Bladder microvascular endothelial cell (primary cell): Measurements from ENCODE around the gene OR7A10. TPM values are rescaled to one million over a fixed set of nuclear protein-coding genes. Genes with fewer than 3 reads are reported as not detected.

Source experiments
- total RNA-seq: library from RNA; depleted of rRNA; stranded (reverse); fragments of >200 nt; gene quantifications from 2 replicates; pipeline ENCODE4 v1.2.3, GENCODE V29; 2014

The OR7A10 gene
- total RNA-seq, result not detected in 2 replicates

GRCh38 chr19:14848822-14849221 is at the start of gene OR7A10:
OR7A10 (minus strand) TSS chr19:14848922; CDS start chr19:14841877, 7,045 bp downstream.

DNA sequence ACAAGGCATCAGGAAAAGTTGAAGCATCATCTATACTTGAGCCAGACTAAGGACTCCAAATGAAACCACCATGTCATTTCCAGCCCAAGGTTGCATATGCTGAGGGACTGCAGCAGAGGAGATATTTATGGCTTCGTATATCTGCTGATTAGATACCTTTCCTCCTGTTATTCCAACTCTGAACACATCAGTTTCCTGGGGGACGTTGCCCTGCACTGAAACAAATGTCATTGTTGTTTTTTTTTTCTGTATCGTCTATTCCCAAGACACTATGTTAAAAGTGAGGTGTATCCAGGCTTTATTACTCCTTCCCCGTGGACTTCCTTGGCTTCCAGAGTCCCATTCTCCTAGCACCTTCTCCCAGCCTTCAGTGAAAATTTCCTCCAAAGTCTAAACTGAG is 37.3 kb upstream of the OR7A10 start, which contains the start of gene OR7A17:
Gene OR7A17 (minus strand): TSS at position 101 of the 400 bp plus-strand sequence. CDS start 4,777 bp downstream, outside the sequence.

GRCh38 chr19:14835011-14835410 is 13.7 kb downstream of the OR7A10 start, which contains the start of the genes OR7A5 and OR7C1:
OR7A5 (minus strand) TSS chr19:14835185; CDS start chr19:14828241, 6,944 bp downstream.
OR7C1 (minus strand) TSS chr19:14835185; CDS start chr19:14800136, 35,049 bp downstream.

Other genes starting within 250 kb of the OR7A10 start
- not detected in 2 replicates for gene ADGRE3, start 174.1 kb downstream of the OR7A10 start, total RNA-seq
- 5.7 and 15.8 TPM in 2 replicates for gene ZNF333, start 158.9 kb downstream of the OR7A10 start, total RNA-seq
- gene ADGRE2, start 70.4 kb downstream of the OR7A10 start, total RNA-seq, result 0.06 TPM in 1 of 2 replicates, not detected in the other
- gene OR7A5, start 13.7 kb downstream of the OR7A10 start, total RNA-seq, result not detected in 2 replicates
- gene OR7C1, start 13.7 kb downstream of the OR7A10 start, total RNA-seq, result not detected in 2 replicates
- gene OR7A17, start 37.2 kb upstream of the OR7A10 start, total RNA-seq, result 0.16 TPM in 1 of 2 replicates, not detected in the other
- not detected in 2 replicates for gene OR7C2, start 92.6 kb upstream of the OR7A10 start, total RNA-seq
- not detected in 2 replicates for gene SLC1A6, start 130.9 kb upstream of the OR7A10 start, total RNA-seq
- not detected in 2 replicates for gene CASP14, start 200.6 kb upstream of the OR7A10 start, total RNA-seq
- gene OR1I1, start 233.3 kb upstream of the OR7A10 start, total RNA-seq, result not detected in 2 replicates